GM18870 (cell line): ENCODE results near the gene CSPG5.

Experiments used
- ATAC-seq: cut with Tn5 transposase; IDR thresholded peaks from one replicate; pipeline ENCODE4 v1.9.1; 2021; ENCODE audit warnings: moderate library complexity; ENCODE audit not compliant: unreplicated experiment

Gene CSPG5

GRCh38 chr3:47588587-47588986 is 9.9 kb upstream of the CSPG5 start:
- ATAC-seq: no peak

GRCh38 chr3:47588053-47588452 is 9.4 kb upstream of the CSPG5 start:
- no peak for ATAC-seq

- no peak for ATAC-seq
These were observed 8.1 kb upstream of the CSPG5 start for GRCh38 chr3:47586746-47587145.

GRCh38 chr3:47583320-47584075 is 4.8 kb upstream of the CSPG5 start:
- ATAC-seq: no peak

GRCh38 chr3:47581835-47582234 is 3.2 kb upstream of the CSPG5 start:
- no peak for ATAC-seq

GRCh38 chr3:47581422-47581821 is 2.8 kb upstream of the CSPG5 start:
- ATAC-seq: no peak

GRCh38 chr3:47580481-47580880 is 1.8 kb upstream of the CSPG5 start:
- no peak for ATAC-seq

- no peak for ATAC-seq
These were observed 1.2 kb upstream of the CSPG5 start for GRCh38 chr3:47579875-47580274.

GRCh38 chr3:47578119-47578632 is 489 bp downstream of the CSPG5 start:
- no peak for ATAC-seq

- ATAC-seq: no peak
These were observed 1.0 kb downstream of the CSPG5 start for GRCh38 chr3:47577583-47578118.

GRCh38 chr3:47573190-47574172 is 5.2 kb downstream of the CSPG5 start:
- ATAC-seq: no peak

GRCh38 chr3:47571391-47572175 is 7.1 kb downstream of the CSPG5 start:
- no peak for ATAC-seq

GRCh38 chr3:47568901-47569300 is 9.8 kb downstream of the CSPG5 start:
- no peak for ATAC-seq

GRCh38 chr3:47567149-47567548 is 11.5 kb downstream of the CSPG5 start:
- no peak for ATAC-seq

GRCh38 chr3:47566667-47567066 is 12.0 kb downstream of the CSPG5 start:
- no peak for ATAC-seq

- no peak for ATAC-seq
These were observed 12.7 kb downstream of the CSPG5 start for GRCh38 chr3:47565734-47566550.

GRCh38 chr3:47556351-47556750 is 22.3 kb downstream of the CSPG5 start:
- ATAC-seq: no peak

- no peak for ATAC-seq
These were observed 24.3 kb downstream of the CSPG5 start for GRCh38 chr3:47554335-47554734.

GRCh38 chr3:47553407-47553806 is 25.3 kb downstream of the CSPG5 start:
- ATAC-seq: no peak
